SJCRH30 (cell line): Measurements from ENCODE around the gene SFI1. TPM values are rescaled to one million over a fixed set of nuclear protein-coding genes. Genes with fewer than 3 reads are reported as not detected.
"Not testable (repeated sequence)": the region's sequence is repeated elsewhere in the genome, so short reads cannot be mapped to it uniquely, and the experiment has no call there.

Source experiments
- DNase-seq, 2 experiments: peaks; one replicate each; pipeline ENCODE4 v3.0.0-alpha.2; 2015 to 2020
- H3K27ac ChIP-seq: fragments of 250-450 bp; sonication (Bioruptor Pico); 2 replicates; pipeline ENCODE4 v1.5.1; 2020; ENCODE audit warnings: mild to moderate bottlenecking, moderate library complexity
- H3K27me3 ChIP-seq: fragments of 250-450 bp; sonication (Bioruptor Pico); 2 replicates; pipeline ENCODE4 v1.5.1; 2020; ENCODE audit warnings: mild to moderate bottlenecking, moderate library complexity
- H3K36me3 ChIP-seq: fragments of 250-450 bp; sonication (Bioruptor Pico); 2 replicates; pipeline ENCODE4 v1.5.1; 2020; ENCODE audit warnings: mild to moderate bottlenecking, moderate library complexity
- H3K4me1 ChIP-seq: fragments of 250-450 bp; sonication (Bioruptor Pico); 2 replicates; pipeline ENCODE4 v1.5.1; 2020; ENCODE audit warnings: mild to moderate bottlenecking, moderate library complexity
- H3K4me3 ChIP-seq: fragments of 250-450 bp; sonication (Bioruptor Pico); 2 replicates; pipeline ENCODE4 v1.5.1; 2020; ENCODE audit warnings: mild to moderate bottlenecking, moderate library complexity
- H3K9me3 ChIP-seq: fragments of 250-450 bp; sonication (Bioruptor Pico); replicated peaks from 2 replicates; pipeline ENCODE4 v1.5.1; 2020; ENCODE audit warnings: mild to moderate bottlenecking, moderate library complexity
- total RNA-seq: library from RNA; depleted of rRNA; stranded (reverse); fragments of >200 nt; shearing (Covaris generic); gene quantifications from 2 replicates; pipeline ENCODE4 v1.2.3, GENCODE V29; 2014

SFI1 gene
- total RNA-seq, 1 experiment from 2014 or later = 11.8 TPM

DNA sequence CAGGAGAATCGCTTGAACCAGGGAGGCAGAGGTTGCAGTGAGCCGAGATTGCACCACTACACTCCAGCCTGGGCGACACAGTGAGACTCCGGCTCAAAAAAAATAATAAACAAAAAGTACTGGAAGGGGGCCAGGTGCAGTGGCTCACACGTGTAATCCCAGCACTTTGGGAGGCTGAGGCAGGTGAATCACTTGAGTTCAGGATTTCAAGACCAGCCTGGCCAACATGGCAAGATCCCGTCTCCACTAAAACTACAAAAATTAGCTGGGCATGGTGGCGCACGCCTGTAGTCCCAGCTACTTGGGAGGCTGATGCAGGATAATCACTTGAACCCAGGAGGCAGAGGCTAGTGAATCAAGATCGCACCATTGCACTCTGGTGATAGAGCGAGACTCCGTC is 10.0 kb upstream of the SFI1 start:
- peaks cover 37% of the 10 kb centered on the region for H3K36me3 ChIP-seq
- not testable (repeated sequence) for DNase-seq, H3K27me3 ChIP-seq, H3K4me3 ChIP-seq, H3K4me1 ChIP-seq, H3K9me3 ChIP-seq, H3K27ac ChIP-seq

GRCh38 chr22:31486951-31487350 is 9.4 kb upstream of the SFI1 start:
- Histone ChIP-seq H3K4me3 (no peak overlapping the region), H3K9me3 (no peaks in the 10 kb centered on the region), H3K27ac (no peak overlapping the region), H3K27me3 (no peaks in the 10 kb centered on the region), H3K4me1 (peaks cover 4% of the 10 kb centered on the region), H3K36me3 (peaks cover 32% of the 10 kb centered on the region)
- no peak for DNase-seq

DNA sequence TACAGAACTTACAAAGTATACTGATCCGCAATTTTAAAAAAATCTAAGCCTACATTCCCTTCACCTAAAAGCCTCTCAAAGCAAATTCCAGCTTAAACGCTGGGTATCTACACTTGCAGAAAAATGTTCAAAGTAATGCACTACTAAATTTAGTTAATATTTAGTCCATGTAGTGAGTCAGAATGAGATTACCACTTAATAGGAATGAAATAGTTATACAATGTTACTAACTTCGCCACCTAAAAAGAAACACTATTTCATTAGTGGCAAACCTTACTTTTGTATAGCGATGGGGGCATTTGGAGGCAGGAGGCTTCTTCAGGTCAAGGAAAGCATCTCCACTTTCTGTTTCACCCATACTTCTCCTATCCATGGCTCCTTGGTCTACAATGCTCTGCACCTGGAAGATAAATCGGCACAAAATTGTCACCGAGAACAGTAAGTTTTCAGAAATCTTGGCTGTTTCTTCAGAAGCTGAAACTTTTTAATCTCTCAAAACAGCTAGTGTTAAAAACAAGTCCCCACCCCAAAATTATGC is 7.9 kb upstream of the SFI1 start:
- H3K27me3 ChIP-seq = no peaks in the 10 kb centered on the region
- H3K9me3 ChIP-seq = no peaks in the 10 kb centered on the region
- H3K4me3 ChIP-seq = peak overlapping the region; percentile 90
- H3K27ac ChIP-seq = no peak overlapping the region
- H3K4me1 ChIP-seq = peaks cover 10% of the 10 kb centered on the region
- DNase-seq = no peak
- H3K36me3 ChIP-seq = peaks cover 32% of the 10 kb centered on the region

- Histone ChIP-seq H3K27me3 (no peaks in the 10 kb centered on the region), H3K4me1 (peaks cover 10% of the 10 kb centered on the region), H3K4me3 (peak overlapping the region; percentile 90), H3K27ac (peak overlapping the region; percentile 63), H3K36me3 (peaks cover 28% of the 10 kb centered on the region), H3K9me3 (no peaks in the 10 kb centered on the region)
- DNase-seq = peak; percentile 50 to 67
Measured at GRCh38 chr22:31488988-31489617, 7.2 kb upstream of the SFI1 start.

- H3K4me1 ChIP-seq = peaks cover 10% of the 10 kb centered on the region
- DNase-seq = peak; percentile 82 to 85
- peak within 1 kb of the TSS; percentile 90 for H3K4me3 ChIP-seq
- H3K9me3 ChIP-seq = no peaks in the 10 kb centered on the region
- H3K27ac ChIP-seq = peak within 1 kb of the TSS; percentile 96
- no peaks in the 10 kb centered on the region for H3K27me3 ChIP-seq
- peaks cover 23% of the 10 kb centered on the region for H3K36me3 ChIP-seq
Measured at GRCh38 chr22:31489632-31490495, 6.5 kb upstream of the SFI1 start, which contains the start of gene EIF4ENIF1. Gene EIF4ENIF1, minus strand, starts transcription at chr22:31489842. Its CDS starts 1,124 bp downstream, at chr22:31488718.

GRCh38 chr22:31490496-31490925 is 5.8 kb upstream of the SFI1 start:
- H3K4me3 ChIP-seq = peak overlapping the region; percentile 90
- DNase-seq = peak; percentile 50 to 64

DNA sequence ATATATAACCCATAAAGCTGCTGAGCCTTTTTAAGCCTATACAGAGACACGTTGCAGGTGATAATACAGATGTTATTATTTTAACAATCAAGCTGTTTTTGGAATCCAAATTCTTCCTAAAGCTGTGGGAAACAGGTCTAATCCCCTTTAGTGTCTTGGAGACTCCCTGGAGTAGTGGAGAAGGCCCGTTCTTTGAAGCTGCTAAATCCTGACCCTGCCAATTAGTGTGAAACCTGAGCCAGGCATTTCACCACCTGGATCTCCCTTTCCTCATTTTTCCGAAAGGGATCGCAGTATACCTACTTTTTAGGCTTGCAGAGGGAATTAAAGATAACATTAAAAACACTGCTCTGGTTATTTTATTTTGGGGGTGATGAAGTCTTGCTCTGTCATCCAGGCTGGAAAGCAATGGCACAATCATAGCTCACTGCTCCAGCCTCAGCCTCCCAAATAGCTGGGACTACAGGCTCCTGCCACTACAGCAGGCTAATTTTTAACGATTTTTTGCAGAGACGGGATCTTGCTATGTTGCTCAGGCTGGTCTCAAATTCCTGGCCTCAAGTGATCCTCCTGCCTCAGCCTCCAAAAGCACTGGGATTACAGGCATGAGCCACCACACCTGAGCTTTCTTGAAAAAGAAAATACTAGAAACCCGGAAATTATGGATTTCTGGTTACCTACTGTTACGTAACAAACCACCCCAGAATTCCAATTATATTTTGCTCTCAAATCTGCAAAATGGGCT is 4.9 kb upstream of the SFI1 start:
- no peak overlapping the region for H3K27ac ChIP-seq
- H3K36me3 ChIP-seq = peaks cover 12% of the 10 kb centered on the region
- no peaks in the 10 kb centered on the region for H3K27me3 ChIP-seq
- peaks cover 10% of the 10 kb centered on the region for H3K4me1 ChIP-seq
- peak overlapping the region; percentile 90 for H3K4me3 ChIP-seq
- DNase-seq = no peak
- H3K9me3 ChIP-seq = no peaks in the 10 kb centered on the region

More at GRCh38 chr22:31490496-31490925, 5.8 kb upstream of the SFI1 start:
- Histone ChIP-seq H3K9me3 (no peaks in the 10 kb centered on the region), H3K27ac (peak overlapping the region; percentile 96), H3K36me3 (peaks cover 18% of the 10 kb centered on the region), H3K27me3 (no peaks in the 10 kb centered on the region), H3K4me1 (peaks cover 10% of the 10 kb centered on the region)

GRCh38 chr22:31492151-31492550 is 4.2 kb upstream of the SFI1 start:
- peaks cover 8% of the 10 kb centered on the region for H3K36me3 ChIP-seq
- no peaks in the 10 kb centered on the region for H3K27me3 ChIP-seq
- no peak overlapping the region for H3K4me3 ChIP-seq
- peak; percentile 9 to 44 for DNase-seq
- no peaks in the 10 kb centered on the region for H3K9me3 ChIP-seq
- H3K4me1 ChIP-seq = peaks cover 12% of the 10 kb centered on the region
- H3K27ac ChIP-seq = no peak overlapping the region; the same call in 1 of the 2 replicates

DNA sequence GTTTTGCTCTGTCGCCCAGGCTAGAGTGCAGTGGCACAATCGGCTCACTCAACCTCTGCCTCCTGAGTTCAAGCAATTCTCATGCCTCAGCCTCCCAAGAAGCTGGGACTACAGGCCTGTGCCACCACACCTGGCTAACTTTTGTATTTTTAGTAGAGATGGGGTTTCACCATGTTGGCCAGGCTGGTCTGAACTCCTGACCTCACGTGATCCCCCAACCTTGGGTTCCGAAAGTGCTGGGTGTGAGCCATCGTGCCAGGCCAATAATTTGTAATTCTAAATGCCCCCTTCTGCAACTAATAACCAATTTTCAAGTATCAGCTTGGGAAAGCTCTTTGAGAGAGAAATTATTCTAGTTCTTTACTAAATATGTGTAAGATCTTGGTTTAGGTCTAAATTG is 3.0 kb upstream of the SFI1 start:
- not testable (repeated sequence) for H3K27me3 ChIP-seq, DNase-seq, H3K36me3 ChIP-seq, H3K9me3 ChIP-seq, H3K4me3 ChIP-seq, H3K27ac ChIP-seq
- peaks cover 14% of the 10 kb centered on the region for H3K4me1 ChIP-seq

DNA sequence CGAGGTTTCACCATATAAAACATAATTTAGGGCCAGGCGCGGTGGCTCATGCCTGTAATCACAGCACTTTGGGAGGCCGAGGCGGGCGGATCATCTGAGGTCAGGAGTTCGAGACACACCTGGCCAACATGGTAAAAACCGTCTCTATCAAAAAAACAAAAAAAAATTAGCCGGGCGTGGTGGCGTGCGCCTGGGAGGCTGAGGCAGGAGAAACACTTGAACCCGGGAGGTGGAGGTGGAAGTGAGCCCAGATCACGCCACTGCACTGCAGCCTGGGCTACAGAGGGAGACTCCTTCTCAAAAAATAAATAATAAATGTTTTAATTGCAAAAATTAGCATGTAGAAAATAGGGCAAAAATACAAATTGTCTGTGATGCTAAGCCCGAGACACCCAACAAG is 993 bp upstream of the SFI1 start:
- no peaks in the 10 kb centered on the region for H3K27me3 ChIP-seq
- no peak overlapping the region; the same call in 1 of the 2 replicates for H3K27ac ChIP-seq
- no peak for DNase-seq
- H3K4me1 ChIP-seq = peaks cover 14% of the 10 kb centered on the region
- no peaks in the 10 kb centered on the region for H3K9me3 ChIP-seq
- H3K36me3 ChIP-seq = no peaks in the 10 kb centered on the region
- peak overlapping the region; percentile 71 for H3K4me3 ChIP-seq

GRCh38 chr22:31496735-31497146 is 405 bp downstream of the SFI1 start:
- Histone ChIP-seq H3K36me3 (no peaks in the 10 kb centered on the region), H3K27me3 (no peaks in the 10 kb centered on the region), H3K27ac (no peak overlapping the region), H3K9me3 (no peaks in the 10 kb centered on the region), H3K4me1 (peaks cover 11% of the 10 kb centered on the region), H3K4me3 (peak overlapping the region; percentile 71)
- DNase-seq = peak; percentile 22 to 37

- no peaks in the 10 kb centered on the region for H3K9me3 ChIP-seq
- H3K27me3 ChIP-seq = no peaks in the 10 kb centered on the region
- H3K4me3 ChIP-seq = peak overlapping the region; percentile 71
- H3K27ac ChIP-seq = no peak overlapping the region
- no peak for DNase-seq
- no peaks in the 10 kb centered on the region for H3K36me3 ChIP-seq
- peaks cover 6% of the 10 kb centered on the region for H3K4me1 ChIP-seq
Measured at GRCh38 chr22:31497148-31497938, 1.0 kb downstream of the SFI1 start.

- Histone ChIP-seq H3K4me3 (no peak overlapping the region), H3K36me3 (no peaks in the 10 kb centered on the region), H3K27me3 (no peaks in the 10 kb centered on the region), H3K4me1 (peaks cover 4% of the 10 kb centered on the region; the same call in 1 of the 2 replicates), H3K9me3 (no peaks in the 10 kb centered on the region), H3K27ac (no peak overlapping the region)
- DNase-seq = no peak
Measured at GRCh38 chr22:31501738-31502137, 5.4 kb downstream of the SFI1 start.
